Activated T-helper 1 cell treated with anti-CD3 and anti-CD28 coated beads, Interleukin-2, amount 50 U/mL, for 16 hours (primary cell): ENCODE measurements around the gene PTPRM.
"Not testable (repeated sequence)": the region's sequence is repeated elsewhere in the genome, so short reads cannot be mapped to it uniquely, and the experiment has no call there.

Experiments
- DNase-seq, 2 donors: peaks; one replicate each; pipeline ENCODE4 v3.0.0-alpha.2; 2020; ENCODE audit warnings: low read depth in 1 of 2, low spot score in 1 of 2

PTPRM gene

GRCh38 chr18:7927119-7927518 is 360.0 kb downstream of the PTPRM start:
- no peak for DNase-seq

GRCh38 chr18:7931763-7932162 is 364.6 kb downstream of the PTPRM start:
- no peak for DNase-seq

DNA sequence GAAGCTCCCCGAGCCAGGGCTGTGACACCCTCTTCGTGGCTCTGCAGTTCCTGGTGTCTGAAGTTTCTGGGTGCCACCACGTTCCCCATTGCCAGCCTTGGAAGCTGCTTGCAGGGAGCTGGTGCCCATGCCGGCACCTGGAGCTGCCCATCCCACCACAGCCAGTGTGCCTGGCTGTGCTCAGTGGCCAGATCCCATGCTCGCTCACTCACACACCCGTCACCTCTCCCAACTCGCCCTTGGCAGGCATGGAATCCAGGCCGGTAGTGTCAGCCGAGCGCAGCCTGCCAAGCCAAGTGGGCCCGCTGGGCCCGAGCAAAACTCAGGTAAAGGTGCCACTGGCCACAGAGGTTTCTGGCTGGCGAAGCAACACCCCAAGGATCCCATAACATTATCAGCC is 370.2 kb downstream of the PTPRM start:
- no peak for DNase-seq

DNA sequence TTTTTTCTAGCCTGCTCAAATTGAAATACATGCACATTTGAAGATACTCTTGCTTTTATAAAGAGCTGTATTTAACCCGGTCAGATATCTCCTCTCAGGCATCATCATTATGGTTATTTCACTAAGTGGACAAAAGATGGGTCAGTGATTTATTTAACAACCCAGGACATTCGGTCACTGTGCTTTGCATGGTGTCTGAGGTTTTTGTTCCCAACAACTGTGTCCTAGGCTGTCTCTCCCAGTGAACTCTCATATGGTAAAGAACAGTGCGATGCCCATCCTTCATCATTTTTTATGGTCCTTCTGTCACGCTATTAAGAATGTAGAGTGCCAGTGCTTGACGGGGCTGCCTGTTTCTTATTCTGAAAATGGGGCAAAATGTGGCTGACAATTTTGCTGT is 372.4 kb downstream of the PTPRM start:
- DNase-seq, result no peak

DNA sequence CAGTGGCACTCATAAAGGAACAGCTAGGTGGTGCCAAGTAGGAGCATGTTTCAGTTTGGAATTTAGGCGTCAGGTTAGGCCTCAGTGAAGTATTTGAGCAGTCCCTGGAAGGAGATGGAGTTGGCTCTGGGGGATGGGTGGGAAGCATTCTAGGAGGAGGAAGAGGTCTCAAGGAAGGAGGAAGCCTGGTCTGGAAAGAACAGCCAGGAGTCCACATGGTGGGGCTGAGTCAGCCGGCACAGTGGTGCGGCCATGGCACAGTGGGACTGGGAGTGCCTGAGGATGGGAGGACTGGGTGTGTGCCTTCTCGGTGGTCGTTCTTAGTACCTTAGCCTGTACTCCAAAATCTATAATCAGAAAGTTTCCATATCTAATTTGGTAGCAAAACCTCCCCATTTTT is 373.3 kb downstream of the PTPRM start:
- DNase-seq, result no peak

GRCh38 chr18:7940971-7941370 is 373.9 kb downstream of the PTPRM start:
- no peak for DNase-seq

DNA sequence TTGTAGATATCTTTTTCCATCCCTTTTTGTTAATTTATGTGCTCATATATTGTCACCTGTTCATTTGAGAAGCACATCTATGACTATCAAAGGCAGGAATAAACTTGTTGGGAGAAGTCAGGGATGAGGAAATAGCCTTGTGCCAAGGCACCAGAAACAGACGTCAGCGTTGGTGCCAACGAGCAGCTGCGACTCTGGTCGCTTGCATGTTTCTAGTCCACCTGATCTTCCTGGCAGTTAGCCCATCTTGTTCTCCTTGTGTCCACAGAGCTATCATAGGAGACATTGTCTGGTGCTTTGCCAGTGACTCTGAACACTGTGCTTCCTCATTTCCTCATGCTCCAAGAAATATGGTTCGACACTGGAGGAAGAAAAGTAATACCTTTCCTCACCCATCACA is 374.4 kb downstream of the PTPRM start:
- DNase-seq, result no peak

DNA sequence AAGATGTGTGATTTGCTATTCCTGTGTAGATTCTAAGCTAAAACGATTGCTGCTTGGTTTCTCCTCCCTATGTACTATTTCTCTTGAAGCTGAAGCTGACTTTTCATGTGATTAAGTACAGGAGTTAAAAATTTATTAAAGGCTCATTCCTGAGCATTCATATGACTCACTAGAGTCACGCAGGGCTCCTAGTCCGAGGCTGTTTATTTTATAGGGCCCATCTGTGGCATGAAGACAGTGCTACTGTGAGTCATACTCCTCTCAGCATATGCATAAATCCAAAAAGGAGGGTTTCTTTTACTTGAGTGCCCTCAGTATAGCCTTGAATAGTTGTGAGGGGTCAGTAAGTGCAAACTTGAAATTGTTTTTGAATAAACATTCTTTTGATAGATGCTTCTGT is 378.8 kb downstream of the PTPRM start:
- no peak for DNase-seq

DNA sequence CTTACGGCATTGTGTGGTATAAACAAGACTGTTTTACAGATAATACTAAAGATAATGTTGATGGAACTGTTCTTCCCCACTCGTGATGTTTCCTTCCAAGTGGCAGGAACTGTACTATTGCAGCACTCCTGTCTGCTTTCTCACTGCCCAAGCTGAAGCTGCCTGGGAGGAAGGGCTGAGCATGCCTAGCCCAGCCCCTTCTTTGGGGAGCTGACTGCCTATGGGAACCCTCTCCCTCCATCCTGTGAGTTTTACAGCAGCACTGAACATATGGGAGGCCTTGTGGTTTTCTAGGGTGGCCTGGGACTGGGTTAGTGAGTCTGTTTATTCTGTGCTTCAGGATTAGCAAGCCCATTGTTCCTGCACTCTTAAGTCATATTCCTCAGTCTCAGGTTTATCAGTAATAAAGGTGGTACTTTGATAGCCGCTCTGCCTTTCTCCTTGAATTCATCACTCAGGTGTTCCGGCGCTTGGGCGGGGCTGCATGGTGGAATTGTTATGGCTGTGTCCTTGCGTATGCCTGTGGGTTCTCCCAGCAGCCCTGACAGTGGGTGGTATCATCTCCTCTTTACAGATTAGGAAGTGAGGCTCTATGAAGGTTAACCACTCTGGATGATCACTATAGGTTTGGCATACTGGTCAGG is 379.7 kb downstream of the PTPRM start:
- no peak for DNase-seq

DNA sequence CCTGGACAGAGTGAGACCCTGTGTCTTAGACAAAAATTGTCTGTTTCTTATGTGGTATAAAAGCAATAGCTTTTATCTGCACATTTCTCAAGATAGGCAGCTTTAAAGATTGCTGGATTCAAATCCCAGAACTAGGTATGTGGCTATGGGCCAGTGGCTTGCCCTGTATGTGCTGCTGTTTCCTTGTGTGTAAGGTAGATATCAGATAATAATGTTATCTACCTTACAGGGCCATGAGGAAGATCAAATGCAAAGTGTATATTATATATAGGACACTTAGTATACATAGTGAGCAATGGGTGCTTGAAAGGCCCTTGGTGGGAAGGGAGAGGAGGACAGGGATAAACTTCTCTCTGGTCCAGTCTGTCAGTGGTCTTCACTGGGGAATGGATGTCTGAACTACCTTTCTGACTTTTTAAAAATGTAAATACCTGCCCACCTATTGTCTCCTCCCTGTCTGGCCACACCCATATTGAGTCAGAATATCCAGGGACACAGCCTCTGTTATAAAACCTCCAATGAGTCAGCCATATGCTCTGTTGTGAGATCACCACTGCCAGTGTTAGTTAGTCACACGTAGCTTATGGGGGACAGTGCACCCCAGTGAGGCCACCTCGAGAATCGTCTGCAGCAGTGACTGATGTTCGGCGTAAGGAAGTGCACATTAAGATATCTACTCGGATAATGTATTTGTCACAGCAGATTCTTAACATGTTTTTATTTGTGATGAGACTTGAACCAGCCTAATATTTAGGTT is 383.4 kb downstream of the PTPRM start:
- no peak for DNase-seq

DNA sequence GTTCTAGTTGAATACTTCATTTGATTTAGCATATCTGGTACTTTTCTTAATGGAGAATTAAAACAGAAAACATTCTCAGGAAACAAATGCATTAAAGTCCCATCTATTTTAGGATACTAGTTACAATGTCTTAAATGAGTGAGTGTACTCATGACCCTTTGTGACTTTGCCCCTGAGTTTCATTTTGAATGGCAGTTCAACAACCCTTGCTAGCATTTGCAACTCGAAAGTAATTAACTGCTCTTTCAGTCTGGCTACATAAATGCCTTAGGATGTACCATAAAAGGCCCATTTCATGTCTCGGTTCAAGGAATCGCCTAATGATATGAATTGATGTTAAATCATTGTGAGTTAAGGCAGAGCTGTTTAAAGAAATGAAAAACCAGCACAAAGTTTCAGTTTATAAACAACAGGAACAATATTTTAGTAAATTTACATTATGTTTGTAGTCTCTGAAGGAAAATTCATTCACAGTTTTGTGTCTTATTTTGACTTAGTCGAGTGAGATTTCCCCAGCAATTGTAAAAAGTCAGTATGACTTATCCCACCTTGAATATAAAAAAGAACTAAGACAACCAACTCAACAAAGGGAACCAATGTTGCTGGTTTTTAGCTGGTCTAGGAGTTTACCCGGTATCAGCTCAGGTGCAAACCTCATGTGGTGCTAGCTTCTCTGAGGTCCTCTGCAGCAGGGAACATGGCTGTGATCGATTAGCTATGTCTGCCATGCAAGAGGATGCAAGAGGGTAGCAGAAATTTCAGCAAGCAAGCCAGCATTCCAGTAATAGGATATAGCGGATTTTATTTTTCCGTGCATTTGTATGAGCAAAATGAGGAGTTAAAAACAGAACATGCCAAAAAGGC is 386.2 kb downstream of the PTPRM start:
- DNase-seq, result no peak

GRCh38 chr18:7954238-7954637 is 387.1 kb downstream of the PTPRM start:
- DNase-seq, result no peak

- no peak for DNase-seq
These were observed 388.1 kb downstream of the PTPRM start for GRCh38 chr18:7955175-7955574.

GRCh38 chr18:7957297-7957696 is 390.2 kb downstream of the PTPRM start:
- no peak for DNase-seq

DNA sequence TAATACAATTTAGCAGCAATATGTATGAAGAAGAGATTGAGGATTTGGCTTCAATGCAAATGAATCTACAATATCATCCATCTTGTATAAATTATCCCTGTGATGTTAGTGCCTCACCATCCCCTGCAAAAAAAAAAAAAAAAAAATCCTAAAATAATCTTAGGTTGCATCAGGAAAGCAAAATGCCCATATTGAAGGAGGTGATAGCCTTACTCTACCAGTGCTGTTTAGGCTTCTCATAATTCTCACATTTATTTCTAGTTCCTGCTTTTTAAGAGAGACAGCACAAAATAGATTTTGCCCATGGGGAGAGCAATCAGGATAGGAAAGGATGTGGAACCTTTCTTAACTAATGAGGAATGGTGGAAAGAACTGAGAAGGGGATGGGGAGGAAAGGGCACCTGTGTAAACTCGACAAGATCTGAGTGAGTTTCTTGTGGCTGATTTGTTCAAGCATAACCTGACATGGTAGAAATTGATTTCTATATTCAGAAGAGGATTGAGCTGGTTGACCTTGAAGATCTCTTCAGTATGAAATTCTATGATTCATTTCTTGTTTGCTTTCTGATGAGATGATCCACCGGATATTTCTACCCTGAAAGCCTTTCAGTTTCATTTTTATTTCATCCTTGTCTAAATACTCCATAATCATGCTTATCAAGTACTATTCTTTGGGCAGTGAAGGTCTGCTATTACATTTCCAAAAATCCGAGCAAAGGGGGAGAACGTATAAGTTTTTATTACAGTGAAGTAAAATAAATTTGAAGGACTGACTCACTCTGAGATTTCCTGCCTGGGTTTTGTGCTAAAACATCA is 391.2 kb downstream of the PTPRM start:
- no peak for DNase-seq

DNA sequence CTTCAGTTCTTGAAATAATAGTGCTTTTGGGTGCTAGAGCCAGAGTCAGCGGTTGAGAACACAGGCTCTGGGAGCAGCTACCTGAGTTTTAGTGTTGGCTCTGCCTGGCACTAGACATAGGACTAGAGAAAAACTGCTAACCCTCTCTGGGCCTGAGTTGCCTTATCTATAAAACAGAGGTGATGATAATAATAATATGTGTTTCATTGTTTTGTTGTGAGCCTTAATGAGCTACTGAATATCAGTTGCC is 391.7 kb downstream of the PTPRM start:
- no peak for DNase-seq

DNA sequence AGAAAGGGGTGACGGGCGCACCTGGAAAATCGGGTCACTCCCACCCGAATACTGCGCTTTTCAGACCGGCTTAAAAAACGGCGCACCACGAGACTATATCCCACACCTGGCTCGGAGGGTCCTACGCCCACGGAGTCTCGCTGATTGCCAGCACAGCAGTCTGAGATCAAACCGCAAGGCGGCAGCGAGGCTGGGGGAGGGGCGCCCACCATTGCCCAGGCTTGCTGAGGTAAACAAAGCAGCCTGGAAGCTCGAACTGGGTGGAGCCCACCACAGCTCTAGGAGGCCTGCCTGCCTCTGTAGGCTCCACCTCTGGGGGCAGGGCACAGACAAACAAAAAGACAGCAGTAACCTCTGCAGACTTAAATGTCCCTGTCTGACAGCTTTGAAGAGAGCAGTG is 399.6 kb downstream of the PTPRM start:
- DNase-seq, result not testable (repeated sequence)

DNA sequence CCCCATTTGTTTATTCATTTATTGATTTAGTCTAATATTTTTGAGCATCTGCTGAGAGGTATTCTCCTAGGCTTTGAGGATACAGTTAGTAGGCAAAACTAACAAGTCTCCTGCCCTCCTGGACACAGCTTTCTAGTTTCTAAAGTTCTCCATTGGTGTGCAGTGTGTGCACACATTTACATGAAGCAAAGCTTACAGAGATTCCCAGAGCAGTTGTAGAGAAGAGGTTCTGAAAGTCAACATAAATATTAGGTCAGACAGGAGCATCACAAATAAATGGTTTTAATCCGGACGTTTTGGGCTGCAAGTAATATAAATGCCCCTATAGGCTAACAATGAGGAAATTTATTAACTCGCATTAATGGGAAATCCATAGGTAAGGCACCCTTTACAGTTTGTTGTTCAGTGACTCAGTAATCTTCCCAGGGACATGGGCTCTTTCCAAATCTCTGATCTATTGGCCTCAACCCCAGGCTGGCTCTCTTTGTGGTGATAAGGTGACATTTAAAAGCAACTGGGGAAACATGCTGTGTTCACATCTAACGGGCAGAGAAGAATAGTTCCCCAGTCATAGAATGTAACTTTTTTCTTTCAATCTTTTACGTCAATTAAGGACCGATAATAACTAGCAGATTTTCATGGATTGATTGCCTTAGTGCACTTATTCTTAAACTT is 407.2 kb downstream of the PTPRM start:
- no peak for DNase-seq

GRCh38 chr18:7977897-7978296 is 410.8 kb downstream of the PTPRM start:
- DNase-seq, result no peak

DNA sequence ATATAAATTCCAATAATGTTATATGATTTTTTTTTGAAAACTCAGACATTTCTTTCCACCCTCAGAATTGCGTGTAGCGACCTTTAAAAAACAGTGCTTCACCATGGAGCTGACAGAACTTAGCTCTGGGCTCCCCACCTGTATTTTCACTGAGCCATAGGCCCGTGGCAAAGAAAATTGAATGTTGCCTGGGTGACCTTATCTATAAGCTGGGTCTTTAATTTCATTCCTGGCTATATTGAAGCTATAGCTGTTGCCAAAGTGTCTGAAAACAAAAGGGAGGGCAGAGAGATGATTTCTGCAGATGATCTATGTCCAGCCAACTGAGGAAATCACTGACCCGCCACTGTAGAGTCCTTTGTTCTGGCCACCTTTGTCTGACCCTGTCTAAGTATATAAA is 411.7 kb downstream of the PTPRM start:
- no peak for DNase-seq

- no peak for DNase-seq
These were observed 412.6 kb downstream of the PTPRM start for GRCh38 chr18:7979714-7980113.
